ENCODE results near the gene ABHD15.

ABHD15 gene

DNA sequence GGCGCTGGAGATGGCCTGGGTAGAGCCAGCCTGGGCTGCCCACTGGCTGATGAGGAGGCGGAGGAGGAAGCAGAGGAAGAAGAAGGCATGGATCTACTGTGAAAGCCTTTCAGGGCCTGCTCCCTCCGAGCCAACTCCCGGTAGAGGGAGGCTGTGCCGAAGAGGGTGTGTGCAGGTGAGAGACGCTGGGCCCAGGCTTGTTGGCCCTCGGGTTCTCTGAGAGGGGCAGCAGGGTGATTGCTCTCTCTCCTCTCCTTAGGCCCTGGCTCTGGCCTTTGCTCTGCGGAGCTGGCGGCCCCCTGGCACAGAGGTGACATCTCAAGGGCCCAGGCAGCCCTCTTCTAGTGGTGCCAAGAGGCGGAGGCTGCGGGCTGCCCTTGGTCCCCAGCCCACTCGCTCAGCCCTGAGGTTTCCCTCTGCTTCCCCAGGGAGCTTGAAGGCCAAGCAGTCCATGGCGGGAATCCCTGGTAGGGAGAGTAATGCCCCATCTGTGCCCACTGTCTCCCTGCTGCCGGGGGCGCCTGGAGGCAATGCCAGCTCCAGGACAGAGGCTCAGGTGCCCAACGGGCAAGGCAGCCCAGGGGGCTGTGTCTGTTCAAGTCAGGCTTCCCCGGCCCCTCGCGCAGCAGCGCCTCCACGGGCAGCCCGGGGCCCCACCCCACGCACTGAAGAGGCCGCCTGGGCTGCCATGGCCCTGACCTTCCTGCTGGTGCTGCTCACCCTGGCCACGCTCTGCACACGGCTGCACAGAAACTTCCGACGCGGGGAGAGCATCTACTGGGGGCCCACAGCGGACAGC, 5.2 kb upstream of the ABHD15 start:
- in situ Hi-C loops (cut with MboI; ENCODE audit: low sequenced_read_pairs) = loop anchor here (25.0 kb wide), 1 partner anchor 435 kb away; no protein-coding TSS in a partner anchor

DNA sequence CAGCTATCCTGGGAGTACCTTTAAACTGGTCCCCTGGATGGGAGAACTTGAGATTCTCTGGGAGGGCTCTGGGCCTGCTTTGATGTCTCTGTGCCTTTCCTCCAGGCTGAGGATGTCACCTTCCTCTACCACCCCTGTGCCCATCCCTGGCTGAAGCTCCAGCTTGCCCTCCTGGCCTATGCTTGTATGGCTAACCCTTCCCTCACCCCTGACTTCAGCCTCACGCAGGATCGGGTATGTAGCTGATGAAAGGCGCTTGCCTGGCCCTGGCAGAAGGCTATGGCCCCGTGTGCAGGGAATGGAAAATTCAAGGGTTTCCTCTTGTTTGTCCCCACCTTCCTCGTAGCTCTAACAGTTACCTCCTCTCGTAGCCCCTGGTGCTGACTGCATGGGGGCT, 4.6 kb upstream of the ABHD15 start:
- in situ Hi-C loops (cut with MboI; ENCODE audit: low sequenced_read_pairs) = loop anchor here (25.0 kb wide), 1 partner anchor 434 kb away; no protein-coding TSS in a partner anchor

DNA sequence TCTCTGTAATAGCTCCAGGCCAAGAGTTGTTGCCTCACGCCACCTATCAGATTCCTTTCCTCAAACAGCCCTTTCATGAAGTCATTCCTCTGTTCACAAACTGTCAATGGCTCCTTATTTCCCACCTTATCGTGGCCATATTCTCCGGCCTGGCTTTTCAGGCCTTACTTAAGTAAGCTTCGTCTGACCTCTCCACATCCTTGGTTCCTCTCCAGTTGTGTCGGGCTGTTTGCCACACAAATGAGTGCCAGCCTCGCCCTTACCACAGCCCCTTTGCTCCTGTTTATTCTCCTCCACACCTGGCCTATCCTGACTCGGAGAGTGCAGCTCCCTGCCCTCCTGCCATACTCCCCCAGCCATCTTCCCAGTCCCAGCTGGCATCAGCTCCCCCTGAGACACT, 3.7 kb upstream of the ABHD15 start:
- in situ Hi-C loops (cut with MboI; ENCODE audit: low sequenced_read_pairs) = loop anchor here (25.0 kb wide), 1 partner anchor 433 kb away; no protein-coding TSS in a partner anchor

GRCh38 chr17:29569245-29569950, 2.6 kb upstream of the ABHD15 start:
- in situ Hi-C loops (cut with MboI; ENCODE audit: low sequenced_read_pairs) = loop anchor here (25.0 kb wide), 1 partner anchor 432 kb away; no protein-coding TSS in a partner anchor

- in situ Hi-C loops (cut with MboI; ENCODE audit: low sequenced_read_pairs) = loop anchor here (25.0 kb wide), 1 partner anchor 431 kb away; no protein-coding TSS in a partner anchor
Observed at GRCh38 chr17:29568331-29569244, 1.8 kb upstream of the ABHD15 start, which contains the start of gene TP53I13. TSS of gene TP53I13 (plus strand) at chr17:29568701. CDS start at chr17:29568759, 58 bp downstream.

DNA sequence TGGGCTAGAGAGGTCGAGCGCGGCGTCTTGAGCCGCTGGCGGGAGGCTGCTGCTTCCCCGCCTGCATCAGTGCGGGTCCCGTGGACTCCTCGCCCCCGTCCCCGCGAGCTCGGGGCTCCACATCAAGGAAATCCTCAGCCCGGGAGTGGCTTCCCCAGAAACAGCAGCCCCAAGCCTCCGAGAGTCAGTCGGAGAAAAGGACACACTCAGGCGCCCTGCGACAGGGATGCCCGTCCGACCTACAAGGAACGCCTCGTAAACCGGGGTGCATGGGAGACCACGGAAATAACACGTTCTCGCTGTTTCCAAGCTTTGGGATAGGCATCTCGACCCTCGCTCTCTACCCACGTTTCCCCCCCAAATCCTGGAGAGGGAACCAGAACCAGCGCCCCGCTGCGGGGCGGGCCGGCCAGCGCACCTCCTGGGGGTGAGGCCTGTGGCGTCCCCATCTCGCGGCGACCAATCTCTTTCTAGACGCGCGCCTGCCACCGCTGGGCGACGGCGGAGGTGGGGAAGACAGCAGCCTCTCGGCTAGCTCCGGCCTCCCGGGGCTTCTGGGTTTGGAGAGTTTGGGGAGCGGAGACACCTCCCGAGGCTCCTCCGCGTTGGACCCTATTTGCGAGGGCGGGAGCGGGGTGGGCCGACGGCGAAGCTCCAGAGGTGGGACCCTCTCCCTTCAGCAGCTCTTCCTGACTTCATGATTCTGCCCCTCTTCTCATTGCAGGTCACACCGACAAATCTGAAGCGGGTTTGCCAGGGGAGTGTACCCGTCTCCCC, 905 bp upstream of the ABHD15 start:
- in situ Hi-C loops (cut with MboI; ENCODE audit: low sequenced_read_pairs) = loop anchor here (25.0 kb wide), 1 partner anchor 430 kb away; no protein-coding TSS in a partner anchor

GRCh38 chr17:29567304-29567553, 392 bp upstream of the ABHD15 start:
- in situ Hi-C loops (cut with MboI; ENCODE audit: low sequenced_read_pairs) = loop anchor here (25.0 kb wide), 1 partner anchor 430 kb away; no protein-coding TSS in a partner anchor

GRCh38 chr17:29565643-29566472, 979 bp downstream of the ABHD15 start:
- in situ Hi-C loops (cut with MboI; ENCODE audit: low sequenced_read_pairs) = loop anchor here (25.0 kb wide), 1 partner anchor 429 kb away; no protein-coding TSS in a partner anchor

GRCh38 chr17:29563816-29564215, 3.0 kb downstream of the ABHD15 start:
- in situ Hi-C loops (cut with MboI; ENCODE audit: low sequenced_read_pairs) = loop anchor here (25.0 kb wide), 1 partner anchor 427 kb away; no protein-coding TSS in a partner anchor

- in situ Hi-C loops (cut with MboI; ENCODE audit: low sequenced_read_pairs) = loop anchor here (25.0 kb wide), 1 partner anchor 425 kb away; no protein-coding TSS in a partner anchor
Observed at GRCh38 chr17:29562615-29563014, 4.2 kb downstream of the ABHD15 start.

GRCh38 chr17:29561554-29562517, 5.0 kb downstream of the ABHD15 start:
- in situ Hi-C loops (cut with MboI; ENCODE audit: low sequenced_read_pairs) = loop anchor here (25.0 kb wide), 1 partner anchor 425 kb away; no protein-coding TSS in a partner anchor

DNA sequence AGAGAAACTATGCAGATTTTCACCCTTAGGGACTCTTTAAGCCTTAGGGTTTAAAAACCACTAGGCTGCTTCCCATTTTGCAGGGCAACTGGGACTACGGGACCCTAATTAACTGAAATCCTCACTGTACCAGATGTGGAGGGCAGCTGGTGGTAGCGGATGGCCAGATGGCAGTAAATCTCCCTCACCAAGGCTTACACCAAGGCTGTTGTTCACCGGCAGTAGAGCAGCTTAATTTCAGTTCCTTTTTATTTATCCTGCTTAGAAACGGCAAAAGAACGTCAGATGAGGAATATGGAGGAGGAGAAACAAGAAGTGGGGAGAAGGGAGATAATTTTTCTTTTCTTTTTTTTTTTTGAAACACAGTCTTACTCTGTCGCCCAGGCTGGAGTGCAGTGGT, 6.5 kb downstream of the ABHD15 start:
- in situ Hi-C loops (cut with MboI; ENCODE audit: low sequenced_read_pairs) = loop anchor here (25.0 kb wide), 1 partner anchor 423 kb away; no protein-coding TSS in a partner anchor

- in situ Hi-C loops (cut with MboI; ENCODE audit: low sequenced_read_pairs) = loop anchor here (25.0 kb wide), 1 partner anchor 422 kb away; no protein-coding TSS in a partner anchor
Observed at GRCh38 chr17:29559640-29560039, 7.2 kb downstream of the ABHD15 start.

- in situ Hi-C loops (cut with MboI; ENCODE audit: low sequenced_read_pairs) = loop anchor here (25.0 kb wide), 1 partner anchor 421 kb away; no protein-coding TSS in a partner anchor
Observed at GRCh38 chr17:29558139-29558538, 8.7 kb downstream of the ABHD15 start.

GRCh38 chr17:29557739-29558116, 9.1 kb downstream of the ABHD15 start:
- in situ Hi-C loops (cut with MboI; ENCODE audit: low sequenced_read_pairs) = loop anchor here (25.0 kb wide), 1 partner anchor 420 kb away; no protein-coding TSS in a partner anchor

DNA sequence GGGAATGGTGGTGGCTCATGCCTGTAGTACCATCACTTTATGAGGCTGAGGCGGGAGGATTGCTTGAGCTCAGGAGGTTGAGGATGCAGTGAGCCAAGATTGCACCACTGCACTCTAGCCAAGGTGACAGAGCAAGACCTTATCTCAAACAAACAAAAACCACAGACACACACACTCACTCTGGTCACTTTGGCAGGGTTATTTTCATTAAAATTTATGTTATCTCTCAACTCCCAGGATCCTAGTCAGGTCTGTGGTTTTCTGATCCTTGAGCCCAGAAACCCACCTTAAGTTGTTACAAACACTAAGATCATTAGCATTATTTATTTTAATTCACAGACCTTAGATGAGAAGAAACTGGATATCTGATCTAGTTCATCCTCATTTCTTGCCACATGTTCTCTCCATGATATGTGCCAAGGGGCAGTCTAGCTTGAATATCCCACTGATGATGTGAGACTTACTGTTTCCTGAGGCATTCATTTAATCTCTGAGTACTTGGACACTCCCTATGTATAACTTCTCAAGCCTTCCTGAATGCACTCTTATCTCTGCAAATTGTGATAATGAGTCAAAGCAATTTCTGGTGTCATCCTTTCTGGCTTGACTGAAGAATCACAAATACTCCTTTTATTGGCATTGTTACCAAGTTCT, 9.6 kb downstream of the ABHD15 start:
- in situ Hi-C loops (cut with MboI; ENCODE audit: low sequenced_read_pairs) = loop anchor here (25.0 kb wide), 1 partner anchor 420 kb away; no protein-coding TSS in a partner anchor

DNA sequence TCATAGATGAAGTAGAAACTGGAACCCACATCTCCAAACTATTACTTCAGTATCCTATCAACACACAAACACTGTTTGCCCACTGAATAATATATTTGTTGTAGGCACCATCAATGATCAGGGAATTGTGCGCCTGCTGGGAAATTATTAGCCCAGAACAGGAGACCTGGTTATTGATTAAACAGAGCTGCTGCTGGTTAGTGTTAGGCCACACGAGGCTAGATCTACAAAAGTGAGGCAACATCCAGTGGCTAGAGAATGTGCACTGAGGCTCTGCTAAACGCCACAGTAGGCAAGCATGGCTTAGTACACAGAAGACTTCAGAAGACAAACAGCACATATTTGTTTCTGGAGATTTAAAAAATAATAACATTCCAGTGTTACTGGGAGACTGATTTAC, 11.0 kb downstream of the ABHD15 start:
- in situ Hi-C loops (cut with MboI; ENCODE audit: low sequenced_read_pairs) = loop anchor here (25.0 kb wide), 1 partner anchor 419 kb away; no protein-coding TSS in a partner anchor
